HG03103 (cell line): Measurements from ENCODE around the gene GORASP2.

Experiments used
- ATAC-seq: cut with Tn5 transposase; IDR thresholded peaks from one replicate; pipeline ENCODE4 v1.9.1; 2021; ENCODE audit warnings: low read depth; ENCODE audit not compliant: unreplicated experiment

GORASP2 gene

DNA sequence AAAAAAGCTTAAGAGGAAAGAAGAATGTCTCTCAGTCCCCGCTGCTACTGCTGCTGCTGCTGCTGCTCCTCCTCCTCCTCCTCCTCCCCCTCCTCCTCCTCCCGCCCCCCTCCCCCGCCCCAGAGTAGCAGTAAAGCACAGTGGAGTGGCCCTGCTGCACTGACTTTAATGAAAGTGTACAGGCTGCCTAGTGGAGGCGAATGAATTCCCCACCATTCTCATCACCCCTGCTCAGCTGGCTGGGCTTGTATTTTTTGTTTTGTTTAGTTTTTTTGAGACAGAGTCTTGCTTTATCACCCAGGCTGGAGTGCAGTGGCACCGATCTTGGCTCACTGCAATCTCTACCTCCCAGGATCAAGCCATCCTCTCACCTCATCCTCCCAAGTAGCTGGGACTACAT is 34.3 kb downstream of the GORASP2 start:
- ATAC-seq: no peak

DNA sequence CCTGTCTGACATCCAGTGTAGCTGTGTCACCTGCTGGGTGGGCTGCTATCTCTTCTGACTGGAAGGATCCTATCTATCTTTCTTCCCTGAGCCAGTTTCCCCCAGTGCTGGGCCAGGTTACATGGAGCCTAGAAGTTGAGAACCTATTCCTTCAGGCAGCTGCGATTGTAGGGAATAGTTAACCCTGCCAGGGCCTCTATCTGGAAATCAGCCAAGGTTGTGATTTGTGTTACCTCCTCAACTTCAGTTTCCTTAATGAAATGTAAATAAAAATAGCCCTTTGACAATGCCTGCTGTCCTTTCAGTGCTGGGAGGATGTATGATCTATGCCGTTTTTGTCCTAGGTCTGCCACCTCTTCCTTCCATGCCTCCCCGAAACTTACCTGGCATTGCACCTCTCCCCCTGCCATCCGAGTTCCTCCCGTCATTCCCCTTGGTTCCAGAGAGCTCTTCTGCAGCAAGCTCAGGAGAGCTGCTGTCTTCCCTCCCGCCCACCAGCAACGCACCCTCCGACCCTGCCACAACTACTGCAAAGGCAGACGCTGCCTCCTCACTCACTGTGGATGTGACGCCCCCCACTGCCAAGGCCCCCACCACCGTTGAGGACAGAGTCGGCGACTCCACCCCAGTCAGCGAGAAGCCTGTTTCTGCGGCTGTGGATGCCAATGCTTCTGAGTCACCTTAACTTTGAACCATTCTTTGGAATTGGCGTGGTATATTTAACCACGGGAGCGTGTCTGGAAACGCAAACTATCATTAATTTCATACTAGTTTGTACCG is 36.6 kb downstream of the GORASP2 start:
- ATAC-seq: no peak

DNA sequence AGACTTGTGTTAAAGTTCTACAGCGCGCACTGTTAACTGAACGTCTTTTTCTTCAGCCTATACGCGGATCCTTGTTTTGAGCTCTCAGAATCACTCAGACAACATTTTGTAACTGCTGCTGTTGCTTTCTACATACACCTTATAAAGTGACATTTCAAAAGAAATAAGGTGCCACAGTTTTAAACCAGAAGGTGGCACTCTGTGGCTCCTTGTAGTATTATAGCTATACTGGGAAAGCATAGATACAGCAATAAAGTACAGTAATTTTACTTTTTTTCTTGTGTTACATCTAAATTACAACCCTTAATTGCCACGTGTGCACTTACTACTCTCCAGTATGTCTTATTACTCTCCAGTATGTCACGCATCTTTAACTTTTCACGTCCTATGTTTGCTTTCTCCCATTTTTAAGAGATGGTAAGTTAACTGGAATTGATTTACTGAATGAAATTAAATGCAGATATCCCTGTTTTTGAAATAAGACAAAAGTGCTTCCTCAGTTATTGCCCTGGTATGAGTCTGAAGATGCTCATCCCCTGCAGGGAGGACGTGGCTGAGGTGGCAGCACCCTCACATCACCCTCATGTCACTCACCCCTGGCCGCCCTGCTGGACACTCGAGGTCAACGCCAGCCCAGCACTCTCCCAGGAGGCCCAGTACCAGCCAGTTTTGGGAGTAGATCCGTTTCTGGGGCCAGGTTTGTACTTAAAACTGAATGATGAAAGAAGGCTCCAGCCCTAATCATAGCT is 37.8 kb downstream of the GORASP2 start:
- ATAC-seq: no peak

DNA sequence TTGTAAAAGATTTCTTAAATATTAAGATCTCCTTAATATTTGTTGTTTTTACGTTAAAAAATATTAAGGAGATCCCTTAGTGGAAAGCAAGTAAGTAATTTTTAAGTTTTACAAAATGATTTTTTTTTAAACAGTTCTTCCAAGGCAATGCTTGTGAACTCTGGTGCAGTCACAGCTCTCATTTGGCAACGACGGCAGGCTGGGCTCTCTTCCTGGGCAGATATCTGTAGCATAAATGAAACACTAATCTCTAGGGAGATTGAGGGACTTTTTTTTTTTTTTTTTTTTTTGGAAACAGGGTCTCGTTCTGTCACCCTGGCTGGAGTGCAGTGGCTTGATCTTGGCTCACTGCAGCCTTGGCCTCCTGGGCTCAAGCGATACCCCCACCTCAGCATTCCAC is 38.5 kb downstream of the GORASP2 start:
- ATAC-seq: no peak

DNA sequence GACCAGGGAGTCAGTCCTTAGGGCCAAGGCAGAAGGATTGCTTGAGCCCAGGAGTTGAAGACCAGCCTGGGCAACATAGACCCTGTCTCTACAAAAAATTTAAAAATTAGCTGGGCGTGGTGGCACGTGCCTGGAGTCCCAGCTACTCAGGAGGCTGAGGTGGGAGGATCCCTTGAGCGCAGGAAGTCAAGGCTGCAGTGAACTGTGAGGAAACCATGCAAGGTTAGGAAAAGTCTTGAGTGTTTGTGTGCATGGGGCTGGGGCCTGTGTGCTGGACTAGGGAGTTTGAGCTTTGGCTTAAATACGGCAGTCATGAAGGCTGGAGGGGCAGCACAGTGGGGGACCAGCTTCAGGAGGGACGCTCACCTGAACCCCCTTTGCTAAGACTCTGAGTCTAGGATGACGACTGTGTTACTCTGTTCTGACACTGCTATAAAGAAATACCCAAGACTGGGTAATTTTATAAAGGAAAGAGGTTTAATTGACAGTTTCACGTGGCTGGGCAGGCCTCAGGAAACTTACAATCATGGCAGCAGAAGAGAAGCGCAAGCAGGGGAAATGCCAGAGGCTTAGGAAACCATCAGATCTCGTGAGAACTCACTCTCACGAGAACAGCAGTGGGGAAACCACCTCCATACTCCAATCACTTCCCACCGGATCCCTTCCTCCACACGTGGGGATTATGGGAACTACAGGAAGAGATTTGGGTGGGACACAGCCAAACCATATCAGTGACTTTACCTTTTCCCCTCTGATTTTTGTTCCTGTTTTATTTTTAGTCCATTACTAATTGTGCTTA is 39.4 kb downstream of the GORASP2 start:
- ATAC-seq: no peak

DNA sequence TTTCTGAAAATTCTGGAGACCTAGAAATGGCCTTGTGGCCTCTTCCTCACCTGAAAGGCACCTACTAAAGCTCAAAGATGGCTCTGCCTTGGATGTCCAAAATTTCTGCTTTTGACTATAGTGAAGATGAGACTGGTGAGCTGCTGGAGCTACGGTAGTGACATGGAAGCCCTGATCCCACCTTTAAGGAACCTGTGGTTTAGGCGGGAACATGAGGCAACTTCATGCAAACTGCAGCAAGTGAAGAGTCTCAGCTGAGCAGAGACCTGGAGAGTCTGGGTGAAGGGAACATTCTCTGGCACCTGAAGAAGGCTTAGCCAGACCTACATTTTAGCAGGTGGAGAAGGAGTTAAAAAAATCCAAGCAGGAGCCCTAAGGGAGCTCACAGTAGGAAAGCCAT is 40.0 kb downstream of the GORASP2 start:
- ATAC-seq: no peak

DNA sequence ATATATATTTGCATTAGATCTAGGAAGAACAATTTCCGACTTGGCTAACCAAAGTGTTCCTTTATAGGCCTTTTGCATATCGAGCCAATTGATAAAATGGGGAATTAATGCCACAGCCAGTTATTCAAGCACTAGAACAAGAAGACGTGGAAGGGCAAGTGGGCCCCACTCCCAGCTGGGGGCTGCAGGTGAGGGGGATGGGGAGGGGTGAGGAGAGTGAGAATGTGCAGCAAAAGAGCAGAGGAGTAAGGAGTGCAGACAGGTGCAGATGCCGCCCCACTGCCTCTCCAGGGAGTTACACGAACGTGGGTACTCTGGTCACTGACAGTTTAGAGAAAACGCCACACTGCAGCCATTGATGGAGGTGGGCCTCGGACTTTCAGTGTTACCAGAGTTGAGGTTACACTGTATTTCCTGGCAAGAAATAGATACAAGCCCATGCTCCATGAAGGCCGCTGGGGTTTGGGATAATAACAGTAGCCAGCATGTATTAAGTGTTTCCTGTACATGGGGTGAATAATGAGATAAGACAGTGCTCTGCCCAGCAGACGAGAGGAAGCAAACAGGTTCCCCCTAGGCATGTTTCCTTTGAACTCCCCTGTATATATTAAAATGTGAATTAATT is 40.9 kb downstream of the GORASP2 start:
- no peak for ATAC-seq

DNA sequence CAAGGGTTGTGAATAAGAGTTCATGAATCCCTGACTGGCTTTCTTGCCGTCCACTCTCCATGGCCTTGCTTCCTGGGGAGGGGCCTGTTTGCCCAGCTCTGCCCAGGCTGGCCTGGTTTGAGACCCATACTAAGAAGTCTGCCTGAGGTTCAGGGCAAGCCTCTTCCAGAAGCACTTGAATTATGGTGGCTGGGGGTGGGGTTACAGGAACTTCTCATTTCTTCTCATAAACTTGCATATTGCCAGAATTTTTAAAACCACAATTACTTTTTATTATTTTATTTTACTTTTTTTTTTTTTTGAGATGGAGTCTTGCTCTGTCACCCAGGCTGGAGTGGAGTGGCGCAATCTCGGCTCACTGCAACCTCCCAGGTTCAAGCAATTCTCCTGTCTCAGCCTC is 42.0 kb downstream of the GORASP2 start:
- no peak for ATAC-seq

DNA sequence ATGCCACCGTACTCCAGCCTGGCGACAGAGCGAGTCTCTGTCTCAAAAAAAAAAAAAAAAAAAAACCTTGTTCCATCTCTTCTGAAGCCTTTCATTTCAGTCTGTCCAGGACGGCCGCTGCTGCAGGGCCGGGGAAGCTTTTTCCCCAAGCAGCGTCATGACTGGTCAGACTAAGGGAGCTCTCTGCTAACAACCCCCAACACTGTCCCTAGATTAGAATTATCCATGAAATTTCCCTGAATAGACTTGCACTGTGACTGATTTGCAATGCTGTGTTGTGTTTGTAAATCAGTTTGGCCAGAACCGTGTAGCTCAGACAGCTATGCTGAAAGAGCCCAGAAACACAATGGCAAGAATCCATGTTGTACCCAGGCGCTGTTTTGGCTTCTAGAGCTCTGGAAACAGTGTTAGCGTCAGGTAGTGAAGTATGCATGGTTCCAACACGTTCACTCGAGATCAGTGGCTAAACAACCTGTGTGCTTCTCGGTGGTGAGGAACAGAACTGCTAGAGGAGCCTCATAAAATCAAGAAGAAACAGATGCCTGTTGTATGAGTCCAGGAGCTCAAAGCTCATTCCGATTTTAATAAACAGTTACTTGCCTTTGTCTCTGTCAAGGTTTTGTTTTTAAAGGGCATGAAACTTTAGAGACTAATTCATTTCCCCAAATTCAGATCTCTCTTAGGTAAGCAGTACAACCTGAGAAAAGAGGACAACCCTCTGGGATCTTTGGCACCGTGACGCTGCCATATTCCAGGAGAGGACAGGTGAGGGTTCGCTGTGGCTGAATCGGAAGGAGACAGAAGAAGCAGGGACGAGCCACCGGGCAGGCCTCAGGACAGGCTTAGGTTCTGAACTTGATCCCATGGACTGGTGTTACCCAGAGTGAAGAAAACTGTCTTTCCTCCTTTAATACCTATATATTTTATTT is 43.5 kb downstream of the GORASP2 start:
- ATAC-seq: no peak

DNA sequence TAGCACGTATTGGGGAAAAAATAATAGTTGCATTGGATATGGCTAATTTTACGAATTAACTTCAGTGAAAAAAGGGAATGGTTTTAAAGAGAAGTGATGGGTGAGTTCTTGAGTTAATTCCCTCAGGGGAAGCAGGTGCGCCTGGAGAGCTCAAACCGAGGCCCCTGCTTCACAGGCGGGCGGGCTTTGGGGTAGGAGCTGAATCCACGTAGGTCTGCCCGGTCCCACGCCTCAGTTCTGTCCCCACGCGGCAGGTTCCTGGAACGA is 44.1 kb downstream of the GORASP2 start:
- ATAC-seq: no peak

DNA sequence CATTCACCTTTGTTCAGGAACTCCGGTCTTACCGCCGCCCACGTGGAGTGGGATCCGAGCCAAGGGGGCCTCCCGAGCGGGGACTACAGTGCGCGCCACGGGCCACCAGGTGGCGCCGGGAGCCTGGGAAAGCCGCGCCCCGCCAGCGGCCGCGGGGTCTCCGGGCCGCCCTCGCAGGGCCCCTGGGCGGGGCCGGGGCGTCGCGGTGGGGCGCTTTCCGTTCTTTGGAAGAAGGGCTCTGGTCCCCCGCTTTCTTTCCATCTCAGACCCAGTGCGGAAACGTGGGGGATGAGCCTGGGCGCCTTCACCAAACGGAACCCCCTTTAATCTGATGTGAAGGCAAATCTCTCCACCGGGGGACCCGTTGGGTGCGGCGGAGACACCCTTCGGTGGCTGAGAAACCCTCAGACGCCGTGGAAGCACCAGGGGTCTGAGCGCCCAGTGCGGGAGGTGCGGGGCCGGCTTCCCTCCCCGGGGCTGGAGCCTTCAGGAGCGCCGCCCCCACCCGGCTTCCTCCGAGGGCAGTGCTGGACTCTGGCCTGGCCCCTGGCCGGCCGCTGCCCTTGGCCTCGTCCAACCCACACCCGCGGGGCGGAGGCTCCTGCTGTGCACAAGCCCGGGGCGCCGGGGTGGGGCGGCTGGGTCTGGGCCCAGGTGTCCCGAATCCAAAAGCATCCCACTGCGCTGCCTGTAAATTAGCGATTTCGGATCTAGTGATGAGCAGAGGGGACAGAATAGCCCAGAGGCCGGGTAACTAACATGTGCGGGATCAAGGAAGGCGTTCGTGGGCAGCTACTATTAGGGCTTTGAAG is 44.6 kb downstream of the GORASP2 start:
- peak; percentile 90 for ATAC-seq

DNA sequence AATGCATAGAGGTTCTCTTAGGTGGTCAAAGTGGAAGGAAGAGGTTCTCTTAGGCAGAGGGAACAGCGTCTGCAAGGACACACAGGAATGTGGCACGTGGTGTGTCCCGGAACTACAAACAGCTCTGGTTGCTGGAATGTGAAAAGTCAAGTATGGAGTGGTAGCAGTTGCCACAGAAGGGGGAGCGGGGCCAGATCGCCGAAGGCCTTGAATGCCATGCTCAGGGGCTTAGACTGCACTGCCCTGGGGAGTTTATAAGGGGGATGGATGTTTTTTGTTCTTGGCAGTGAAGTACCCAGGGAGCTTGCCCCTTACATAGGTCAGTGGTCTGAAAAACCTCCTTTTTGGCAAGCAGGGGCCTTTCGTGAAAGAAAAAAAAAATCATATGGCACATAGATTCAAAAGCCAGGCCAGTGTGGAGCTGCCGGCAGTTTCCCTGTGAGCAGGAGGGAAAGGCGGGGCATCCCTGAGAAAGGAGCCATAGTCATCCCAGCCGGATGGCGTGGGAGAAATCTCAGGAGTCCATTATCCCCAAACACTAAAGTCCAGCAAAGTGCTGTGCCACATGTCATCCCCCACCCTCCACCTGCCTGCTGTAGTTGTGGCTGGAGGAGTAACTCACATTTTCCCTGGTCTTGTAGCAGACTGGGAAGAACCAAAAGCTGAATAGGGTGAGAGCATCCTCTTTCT is 45.4 kb downstream of the GORASP2 start:
- ATAC-seq: no peak

DNA sequence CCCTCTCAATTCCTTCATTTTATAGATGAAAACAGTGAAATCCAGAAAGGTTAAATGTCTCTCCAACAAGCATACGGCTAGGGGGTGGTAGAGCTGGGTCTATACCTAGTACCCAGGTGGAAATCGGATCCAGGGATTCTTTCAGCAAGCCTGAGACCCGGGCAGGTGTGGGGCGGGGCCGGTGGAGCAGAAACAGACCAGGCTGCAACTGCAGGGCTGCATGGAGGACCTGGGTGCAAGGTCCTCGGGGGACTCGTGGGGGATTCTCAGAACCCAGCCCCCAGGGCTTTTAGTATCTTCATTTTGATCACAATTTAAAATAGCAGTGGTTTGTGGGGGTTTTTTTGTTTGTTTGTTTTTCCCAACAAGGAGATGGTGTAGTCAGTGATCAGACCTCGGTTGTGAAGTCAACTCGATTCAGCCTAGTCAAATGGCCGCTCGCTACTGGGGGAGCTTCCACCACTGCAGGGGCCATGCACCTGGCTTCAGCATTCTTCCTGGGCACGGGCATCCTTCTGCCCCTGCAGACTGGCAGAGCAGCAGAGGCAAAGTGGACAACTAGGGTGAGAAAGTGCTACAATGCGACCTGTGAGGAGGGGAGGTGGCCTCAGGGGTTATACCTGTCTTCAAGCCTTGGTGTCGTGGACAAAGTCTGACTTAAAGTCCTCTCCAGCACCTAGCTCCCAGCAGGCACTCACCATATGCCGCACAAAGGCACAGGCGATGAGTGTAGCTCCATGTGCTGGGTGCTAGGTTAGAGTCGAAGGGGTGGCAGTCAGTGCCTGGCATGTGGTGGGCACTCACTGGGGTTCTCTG is 46.3 kb downstream of the GORASP2 start:
- ATAC-seq: no peak

DNA sequence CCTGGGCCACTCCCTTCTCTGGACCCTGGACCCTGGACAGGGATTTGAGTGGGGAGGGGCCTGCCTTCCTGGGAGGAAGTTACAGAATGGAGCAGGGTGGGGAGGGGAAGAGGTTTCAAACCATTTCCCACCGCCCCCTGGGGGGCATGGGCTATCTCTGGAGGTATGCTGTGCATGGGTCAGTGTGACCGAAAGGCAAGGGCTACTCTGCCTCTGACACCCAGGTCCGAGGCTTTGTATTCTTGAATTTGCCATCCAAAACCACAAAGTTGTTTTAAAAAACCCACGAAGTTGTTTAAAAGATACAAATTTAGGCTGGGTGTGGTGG is 46.9 kb downstream of the GORASP2 start:
- no peak for ATAC-seq

DNA sequence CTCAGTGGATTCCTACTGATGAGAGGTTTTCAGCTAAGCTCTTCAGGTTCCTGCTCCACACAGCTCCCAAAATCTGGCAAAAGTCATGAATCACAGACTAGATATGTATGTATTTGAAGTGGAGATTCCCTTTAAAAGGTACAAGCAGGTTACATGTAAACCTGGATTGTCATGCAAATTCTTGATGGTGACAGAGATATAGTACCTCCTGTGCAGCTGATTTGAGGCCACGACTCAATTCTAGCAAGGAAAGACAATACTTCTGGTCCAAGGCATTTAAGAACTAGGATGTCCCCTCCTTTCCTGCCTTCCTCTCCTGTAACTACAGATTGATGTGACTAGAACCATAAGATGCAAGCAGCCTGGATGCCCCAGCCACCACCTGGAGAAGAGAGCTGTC is 55.0 kb downstream of the GORASP2 start:
- no peak for ATAC-seq

DNA sequence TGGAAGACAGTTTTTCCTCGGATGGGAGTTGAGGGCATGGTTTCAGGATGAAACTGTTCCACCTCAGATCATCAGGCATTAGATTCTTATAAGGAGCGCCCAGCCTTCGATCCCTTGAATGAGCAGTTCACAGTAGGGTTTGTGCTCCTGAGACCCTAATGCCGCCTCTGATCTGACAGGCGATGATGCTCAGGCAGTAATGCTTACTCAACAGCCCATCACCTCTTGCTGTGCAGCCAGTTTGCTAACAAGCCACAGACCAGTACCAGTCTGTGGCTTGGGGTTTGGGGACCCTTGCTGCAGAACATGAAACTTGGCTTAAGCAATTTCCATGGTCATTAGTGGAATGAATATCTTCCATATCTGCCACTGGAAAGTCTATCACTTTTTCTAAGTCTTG is 56.4 kb downstream of the GORASP2 start:
- no peak for ATAC-seq

DNA sequence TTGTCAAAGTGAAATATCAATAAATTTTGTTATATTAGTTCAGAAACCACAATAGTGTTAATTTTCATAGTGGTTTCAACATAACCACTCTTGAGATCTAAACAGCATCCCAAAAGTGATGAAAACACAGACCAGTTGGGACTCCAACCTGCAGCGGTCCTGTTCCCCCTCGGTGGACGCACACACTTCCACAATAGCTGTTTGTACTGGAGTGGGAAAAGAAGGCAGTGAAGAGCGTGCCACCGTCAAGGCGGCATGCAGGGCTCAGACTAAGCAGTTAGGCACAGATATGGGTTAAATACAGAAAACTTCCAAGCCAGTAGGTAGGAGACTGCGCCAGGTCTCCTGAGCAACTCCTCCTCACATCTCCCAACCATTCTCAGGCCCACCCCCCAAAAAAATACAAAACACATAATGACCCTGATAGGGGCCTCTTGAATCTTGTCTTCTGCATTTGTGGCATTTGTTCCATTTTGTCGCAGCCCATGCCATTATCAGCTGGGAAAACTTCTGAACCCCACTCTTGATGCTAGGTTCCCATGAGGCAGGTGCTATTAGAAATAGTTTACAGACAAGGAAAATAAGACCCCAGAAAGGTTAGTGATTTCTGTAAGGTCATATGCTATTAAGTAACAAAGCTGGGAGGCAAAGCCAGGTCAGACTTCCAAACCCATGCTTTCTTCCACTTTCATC is 57.7 kb downstream of the GORASP2 start:
- no peak for ATAC-seq
